HG02885 (cell line): ENCODE measurements around the gene KLRB1.
"Not testable (repeated sequence)": the region's sequence is repeated elsewhere in the genome, so short reads cannot be mapped to it uniquely, and the experiment has no call there.

Experiments used
- ATAC-seq: cut with Tn5 transposase; IDR thresholded peaks from one replicate; pipeline ENCODE4 v1.9.1; 2021; ENCODE audit warnings: mild to moderate bottlenecking; ENCODE audit not compliant: unreplicated experiment, poor library complexity

Gene KLRB1

GRCh38 chr12:9607716-9608115 lies at the start of gene KLRB1:
KLRB1 (minus strand) TSS chr12:9607916; CDS start chr12:9607839, 77 bp downstream.
- ATAC-seq, result no peak

- no peak for ATAC-seq
Measured at GRCh38 chr12:9651265-9651729, 43.6 kb upstream of the KLRB1 start.

DNA sequence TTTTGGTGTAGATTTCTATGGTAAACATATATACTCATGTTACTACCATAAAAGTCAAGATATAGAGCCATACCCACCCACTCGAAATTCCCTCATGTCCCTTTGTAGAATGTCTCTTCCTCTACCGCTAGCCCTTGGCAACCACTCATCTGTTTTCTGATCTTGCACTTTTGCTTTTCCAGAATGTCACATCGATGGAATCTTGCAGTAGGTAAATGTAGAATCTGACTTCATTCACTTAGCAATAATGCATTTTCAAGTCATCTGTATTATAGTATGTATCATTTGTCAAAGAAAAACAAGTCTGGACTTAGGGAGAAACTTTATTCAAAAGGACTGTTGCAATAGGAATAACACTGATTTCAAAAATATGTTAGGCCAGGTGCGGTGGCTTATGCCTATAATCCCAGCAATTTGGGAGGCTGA lies 42.4 kb upstream of the KLRB1 start:
- no peak for ATAC-seq

GRCh38 chr12:9649532-9649940 lies 41.8 kb upstream of the KLRB1 start:
- no peak for ATAC-seq

- ATAC-seq, result no peak
Measured at GRCh38 chr12:9648701-9649531, 41.2 kb upstream of the KLRB1 start.

DNA sequence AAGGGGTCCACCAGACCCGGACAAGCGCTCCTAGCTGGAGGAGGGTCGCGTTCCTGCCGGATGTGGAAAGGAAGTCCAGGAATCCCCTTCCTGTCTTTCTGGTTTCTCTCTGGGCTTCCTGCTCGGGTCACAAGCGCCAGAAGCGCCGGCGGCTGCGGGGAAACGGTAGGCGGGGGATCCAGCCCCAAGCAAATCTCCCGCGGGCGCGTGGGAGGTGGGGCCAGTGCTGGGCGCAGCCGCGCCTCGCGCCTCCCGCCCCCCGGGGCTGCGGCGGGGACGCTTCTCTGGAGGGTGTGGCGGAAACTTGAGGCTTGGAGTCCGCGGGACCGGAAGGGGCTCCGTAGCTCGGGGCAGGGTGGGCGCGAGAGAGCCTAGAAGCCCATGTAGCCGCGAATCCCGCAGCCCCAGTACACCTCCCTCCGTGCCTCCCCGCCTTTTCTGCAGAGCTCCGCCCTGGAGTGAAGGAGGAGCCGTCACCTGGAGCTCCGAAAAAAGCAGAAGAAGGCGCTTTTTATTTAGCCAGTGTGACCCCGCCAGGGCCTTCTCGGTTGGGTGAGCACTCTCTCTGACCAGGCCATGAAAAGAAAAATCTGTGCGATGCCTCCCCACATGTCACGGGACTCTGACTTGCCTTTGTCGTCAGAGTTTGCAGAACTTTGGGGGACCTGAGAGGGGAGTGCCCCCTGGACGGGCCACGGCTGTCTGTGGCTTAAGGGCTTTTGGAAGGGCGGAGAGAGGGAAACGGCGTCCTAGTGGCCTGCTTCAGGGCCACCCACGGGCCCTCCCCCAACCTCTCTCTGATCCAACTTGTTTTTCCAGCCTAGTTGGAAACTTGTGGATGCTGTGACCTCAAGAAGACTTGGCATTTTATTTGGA lies 40.3 kb upstream of the KLRB1 start:
- peak; percentile 71 for ATAC-seq

GRCh38 chr12:9646794-9647781 lies 39.4 kb upstream of the KLRB1 start:
- peak; percentile 5 for ATAC-seq

DNA sequence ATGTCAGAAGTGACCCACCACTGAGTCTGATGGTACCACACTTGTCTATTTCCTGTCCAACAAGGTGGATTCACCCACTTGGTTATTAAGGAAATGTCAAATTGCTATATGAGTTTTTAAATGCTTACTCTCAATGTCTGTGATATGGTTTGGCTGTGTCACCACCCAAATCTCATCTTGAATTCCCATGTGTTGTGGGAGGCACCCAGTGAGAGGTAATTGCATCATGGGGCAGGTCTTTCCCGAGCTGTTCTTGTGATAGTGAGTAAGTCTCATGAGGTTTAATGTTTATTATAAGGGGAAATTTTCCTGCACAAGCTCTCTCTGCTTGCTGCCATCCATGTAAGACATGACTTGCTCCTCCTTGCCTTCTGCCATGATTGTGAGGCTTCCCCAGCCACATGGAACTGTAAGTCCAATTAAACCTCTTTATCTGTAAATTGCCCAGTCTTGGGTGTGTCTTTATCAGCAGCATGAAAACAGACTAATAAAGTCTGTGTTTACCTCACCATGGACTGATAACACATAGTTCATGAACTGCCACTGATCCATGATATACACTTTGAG lies 37.4 kb upstream of the KLRB1 start:
- ATAC-seq, result not testable (repeated sequence)

DNA sequence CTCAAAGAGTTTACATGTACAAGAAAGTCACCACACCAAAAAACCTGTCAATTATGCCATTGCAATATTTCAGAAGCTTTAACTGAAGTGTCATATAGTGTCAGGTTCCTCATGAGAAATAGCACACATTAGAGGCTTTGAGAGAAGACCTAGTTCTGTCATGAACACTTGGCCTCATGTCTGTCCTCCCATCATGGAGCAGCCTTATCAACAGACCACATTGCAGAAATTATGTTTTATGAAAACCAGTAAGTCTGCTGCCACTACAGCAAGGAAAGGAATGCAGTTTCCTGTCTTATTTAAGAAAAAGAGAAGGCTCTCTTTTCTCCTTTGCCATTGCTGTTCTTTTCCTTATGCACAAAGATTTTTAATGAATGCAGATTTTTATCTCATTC lies 35.5 kb upstream of the KLRB1 start:
- no peak for ATAC-seq

DNA sequence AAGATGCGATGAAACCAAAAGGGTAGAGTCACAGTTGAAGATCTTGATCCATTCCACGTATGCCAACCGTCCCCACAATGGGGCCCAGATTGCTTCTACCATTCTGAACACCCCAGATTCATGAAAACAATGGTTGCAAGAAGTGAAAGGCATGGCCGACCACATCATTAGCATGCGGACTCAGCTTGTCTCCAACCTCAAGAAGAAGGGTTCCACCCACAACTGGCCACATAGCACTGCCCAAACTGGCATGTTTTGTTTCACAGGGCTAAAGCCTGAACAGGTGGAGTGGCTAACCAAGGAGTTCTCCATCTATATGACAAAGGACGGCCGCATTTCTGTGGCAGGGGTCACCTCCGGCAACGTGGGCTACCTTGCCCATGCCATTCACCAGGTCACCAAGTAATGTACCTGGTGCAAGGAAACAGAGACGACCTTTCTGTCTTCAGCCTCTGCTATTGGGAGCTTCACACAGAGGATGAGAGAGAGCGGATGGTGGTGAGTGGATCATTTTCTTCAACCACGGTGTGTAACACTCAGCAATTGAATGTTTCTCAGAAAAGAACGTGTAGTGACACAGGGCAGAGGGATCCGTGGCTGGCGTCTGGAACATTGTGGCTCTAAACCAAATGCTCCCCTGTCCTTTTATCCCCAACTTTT lies 35.0 kb upstream of the KLRB1 start:
- ATAC-seq, result peak; percentile 60

- no peak for ATAC-seq
Measured at GRCh38 chr12:9640024-9640423, 32.3 kb upstream of the KLRB1 start.

GRCh38 chr12:9636851-9637206 lies 29.1 kb upstream of the KLRB1 start:
- ATAC-seq, result no peak

DNA sequence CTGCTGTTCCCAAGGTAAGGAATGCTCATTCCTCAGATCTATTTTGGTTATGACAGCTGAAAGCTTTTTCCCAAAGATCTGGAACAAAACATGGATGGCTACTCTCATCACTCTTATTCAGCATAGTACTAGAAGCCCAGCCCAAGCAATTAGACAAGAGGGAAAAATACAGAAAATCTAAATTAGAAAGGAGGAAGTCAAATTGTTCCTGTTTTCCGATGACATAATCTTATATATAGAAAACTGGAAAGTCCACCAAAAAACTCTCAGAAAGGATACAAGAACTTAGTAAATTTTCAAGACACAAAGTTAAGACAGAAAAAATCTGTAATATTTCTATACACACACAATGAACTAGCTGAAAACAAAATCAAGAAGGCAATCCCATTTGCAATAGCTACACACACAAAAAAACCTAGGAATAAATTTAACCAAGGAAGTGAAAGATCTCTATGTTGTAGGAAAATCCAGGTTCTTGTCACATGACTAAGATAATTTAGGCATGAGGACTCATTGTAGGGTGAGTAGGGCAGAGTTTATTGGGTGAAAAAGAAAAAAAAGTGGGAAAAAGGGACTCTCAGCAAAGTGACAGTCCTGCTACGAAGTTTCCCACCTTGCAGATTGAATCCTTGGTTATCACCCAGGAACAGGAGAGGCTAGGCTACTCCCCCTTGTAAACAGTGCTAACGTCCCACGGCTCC lies 28.6 kb upstream of the KLRB1 start:
- ATAC-seq, result no peak

- ATAC-seq, result no peak
Measured at GRCh38 chr12:9634969-9635754, 27.4 kb upstream of the KLRB1 start.

- no peak for ATAC-seq
Measured at GRCh38 chr12:9634177-9634803, 26.6 kb upstream of the KLRB1 start.

- ATAC-seq, result no peak
Measured at GRCh38 chr12:9632766-9633165, 25.1 kb upstream of the KLRB1 start.

GRCh38 chr12:9626821-9627220 lies 19.1 kb upstream of the KLRB1 start:
- ATAC-seq, result no peak
